Endothelial cell of umbilical vein (primary cell): ENCODE results near the gene TMEM178B. TPM values are rescaled to one million over a fixed set of nuclear protein-coding genes. Genes with fewer than 3 reads are reported as not detected.

Experiments used
- BruUV-seq: library from RNA; stranded (reverse); fragments of 400-500 nt; replicated peaks from 2 replicates; lab custom pipeline; 2021; lab: Mats Ljungman, UMichigan
- CTCF ChIA-PET: fragments of 300-600, 350-600 bp; sonication (Branson Sonifier 250); formaldehyde crosslinking; loops from one replicate; lab custom pipeline; 2021; ENCODE audit warnings: antibody characterized with exemption, inconsistent platforms; lab: Charles Lee
- POLR2A ChIA-PET: fragments of 300-600, 350-600 bp; sonication (Branson Sonifier 250); formaldehyde crosslinking; loops from one replicate; lab custom pipeline; 2021; ENCODE audit warnings: antibody characterized with exemption, inconsistent platforms; lab: Charles Lee
- DNase-seq: peaks from one replicate; pipeline ENCODE4 v3.0.0-alpha.2; 2011; ENCODE audit warnings: low read depth, low spot score
- FAIRE-seq: peaks from 2 replicates; lab custom pipeline; 2011; peaks lifted over from hg19 to GRCh38; lab: Jason Lieb, UNC
- H2AFZ ChIP-seq: 2 replicates; pipeline ENCODE4 v1.6.0; 2012; ENCODE audit warnings: low read depth, low read length, control low read depth, inconsistent platforms
- H3K27ac ChIP-seq: 2 replicates; pipeline ENCODE4 v1.5.1; 2011; ENCODE audit warnings: low read depth, mild to moderate bottlenecking, control low read depth, low read length, moderate library complexity; ENCODE audit not compliant: insufficient read depth
- H3K27me3 ChIP-seq, 2 experiments: 2 replicates each; pipeline versions ENCODE4 v1.6.0 to v1.6.1; 2011; ENCODE audit warnings: low read length in 2 of 2, mixed read lengths in 1 of 2; ENCODE audit not compliant: control insufficient read depth in 2 of 2, insufficient read depth in 2 of 2
- H3K36me3 ChIP-seq, 2 experiments: 2 replicates in 1 of 2; 3 replicates in 1 of 2; pipeline ENCODE4 v1.5.1; 2011; ENCODE audit warnings: low read length in 2 of 2, mild to moderate bottlenecking in 1 of 2, moderate library complexity in 1 of 2; ENCODE audit not compliant: control insufficient read depth in 2 of 2, insufficient read depth in 2 of 2; ENCODE audit errors: extremely low read depth in 1 of 2
- H3K4me1 ChIP-seq: 3 replicates; pipeline ENCODE4 v1.5.1; 2011; ENCODE audit warnings: mild to moderate bottlenecking, low read length; ENCODE audit not compliant: control insufficient read depth, insufficient read depth; ENCODE audit errors: extremely low read depth
- H3K4me2 ChIP-seq: 2 replicates; pipeline ENCODE4 v1.6.1; 2011; ENCODE audit warnings: low read length, control low read depth, mixed read lengths; ENCODE audit not compliant: insufficient read depth
- H3K4me3 ChIP-seq, 3 experiments: fragments of 200-600 bp in 1 of 3; sonication (generic), shearing (Covaris generic) in 1 of 3; replicated peaks in 1 of 3; 2 replicates each; pipeline ENCODE4 v1.5.1; 2011 to 2016; ENCODE audit warnings: control low read depth in 3 of 3, low read length in 3 of 3, mild to moderate bottlenecking in 2 of 3, inconsistent platforms in 1 of 3, low read depth in 1 of 3, moderate library complexity in 1 of 3; ENCODE audit not compliant: insufficient read depth in 1 of 3
- H3K79me2 ChIP-seq: 2 replicates; pipeline ENCODE4 v1.6.0; 2012; ENCODE audit warnings: low read length, inconsistent platforms; ENCODE audit not compliant: control insufficient read depth, insufficient read depth
- H3K9ac ChIP-seq: replicated peaks from 2 replicates; pipeline ENCODE3; 2011; ENCODE audit warnings: low read length, control low read depth; ENCODE audit not compliant: insufficient read depth; ENCODE audit errors: extremely low read depth
- H3K9me1 ChIP-seq: replicated peaks from 3 replicates; pipeline ENCODE4 v1.6.0; 2011; ENCODE audit warnings: mild to moderate bottlenecking, low read length; ENCODE audit not compliant: control insufficient read depth, insufficient read depth; ENCODE audit errors: extremely low read depth
- H3K9me3 ChIP-seq: replicated peaks from 2 replicates; pipeline ENCODE4 v1.5.1; 2012; ENCODE audit warnings: low read length, inconsistent platforms; ENCODE audit not compliant: control insufficient read depth, insufficient read depth
- H4K20me1 ChIP-seq: replicated peaks from 2 replicates; pipeline ENCODE3; 2011; ENCODE audit warnings: mild to moderate bottlenecking, low read length; ENCODE audit not compliant: control insufficient read depth, insufficient read depth; ENCODE audit errors: extremely low read depth
- EZH2 ChIP-seq: IDR thresholded peaks from 2 replicates; pipeline ENCODE4 v1.6.1; 2012; ENCODE audit warnings: borderline replicate concordance, low read depth, mild to moderate bottlenecking, moderate library complexity, low read length, inconsistent platforms; ENCODE audit not compliant: severe bottlenecking
- FOS ChIP-seq: IDR thresholded peaks from 2 replicates; pipeline ENCODE4 v1.6.1; 2011; ENCODE audit warnings: mild to moderate bottlenecking, low read length, moderate library complexity, borderline replicate concordance; ENCODE audit not compliant: insufficient read depth
- GATA2 ChIP-seq: IDR thresholded peaks from 2 replicates; pipeline ENCODE4 v1.7.0; 2011; ENCODE audit warnings: low read depth, mild to moderate bottlenecking, moderate library complexity, mixed read lengths, low read length; ENCODE audit not compliant: insufficient read length, insufficient read depth
- JUN ChIP-seq: IDR thresholded peaks from 2 replicates; pipeline ENCODE4 v1.6.1; 2011; ENCODE audit warnings: borderline replicate concordance, low read depth; ENCODE audit not compliant: insufficient read length, insufficient read depth
- MYC ChIP-seq: IDR thresholded peaks from one replicate; pipeline ENCODE4 v1.6.1; 2011; ENCODE audit warnings: mild to moderate bottlenecking, low read depth, low read length
- POLR2A ChIP-seq: IDR thresholded peaks from 2 replicates; pipeline ENCODE4 v1.6.1; 2012; ENCODE audit warnings: low read depth, mild to moderate bottlenecking, control low read depth, low read length
- POLR2AphosphoS5 ChIP-seq: IDR thresholded peaks from 2 replicates; pipeline ENCODE4 v1.6.1; 2012; ENCODE audit warnings: low read depth, mild to moderate bottlenecking, control low read depth, low read length, moderate library complexity; ENCODE audit not compliant: insufficient read depth
- dilution Hi-C: fragments of 300-500 bp; cut with MboI; formaldehyde crosslinking; loops from one replicate; pipeline ENCODE4 v1.15.0; 2019; ENCODE audit warnings: low sequenced_read_pairs; ENCODE audit not compliant: extremely low pct_ligation_motif_present
- intact Hi-C: fragments of 100-400 bp; cut with micrococcal nuclease; formaldehyde crosslinking; loops from one replicate; pipeline ENCODE4 v1.10.0; 2022
- polyA plus RNA-seq, 4 experiments: library from polyadenylated mRNA; depleted of rRNA in 3 of 4; stranded (reverse) in 3 of 4; unstranded in 1 of 4; fragments of >200 nt; gene quantifications; 2 replicates each; pipeline versions ENCODE4 v1.2.1 to v1.2.3, GENCODE V29; 2011 to 2012; ENCODE audit warnings: missing spikeins in 1 of 4
- total RNA-seq: library from RNA; stranded (reverse); gene quantifications from 2 replicates; pipeline ENCODE4 v1.2.3, GENCODE V29; 2021
- TF ChIP-seq, protein P1 (sequence below), 2 donors: IDR thresholded peaks; 1 replicate in 1 of 2; 2 replicates in 1 of 2; pipeline ENCODE4 v1.5.1; 2011; ENCODE audit warnings: low read length in 2 of 2, mild to moderate bottlenecking in 2 of 2, moderate library complexity in 2 of 2, control low read depth in 1 of 2, inconsistent platforms in 1 of 2, low read depth in 1 of 2; ENCODE audit not compliant: insufficient read depth in 1 of 2; ENCODE audit errors: extremely low read depth in 1 of 2
- TF ChIP-seq, protein P2 (sequence below): IDR thresholded peaks from 2 replicates; pipeline ENCODE4 v1.6.1; 2011; ENCODE audit not compliant: insufficient read depth, insufficient read length

The TMEM178B gene
- total and polyA plus RNA-seq, 2 donors (not counting 3 experiments of a cell fraction or from before 2014, with no cell fraction given), result not detected

DNA sequence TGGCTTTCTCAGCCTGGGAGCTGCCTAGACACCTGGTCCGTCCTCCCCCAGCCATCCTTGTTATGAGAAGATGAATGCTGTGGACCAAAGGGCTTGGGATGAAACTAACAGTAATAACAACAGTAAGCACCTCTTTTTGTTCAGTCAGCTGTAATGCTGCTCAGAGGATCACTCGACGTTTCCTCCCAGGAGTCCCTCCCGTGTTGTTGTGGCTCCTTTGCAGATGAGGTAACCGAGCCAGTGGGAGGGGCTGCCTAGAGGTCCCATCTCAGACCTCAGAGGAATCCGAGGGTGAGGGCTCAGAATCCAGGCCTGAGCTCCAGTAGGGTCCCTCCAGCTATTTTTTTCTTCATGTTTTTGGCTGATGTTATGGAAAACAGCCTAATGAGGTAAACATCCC lies 145.1 kb downstream of the TMEM178B start:
- BruUV-seq, result no TSS peak
- Histone ChIP-seq H3K4me1 (no peaks in the 10 kb centered on the region), H3K9ac (no peak overlapping the region), H4K20me1 (no peaks in the 10 kb centered on the region), H3K9me1 (no peaks in the 10 kb centered on the region), H3K9me3 (no peaks in the 10 kb centered on the region), H3K27me3 (no peaks in the 10 kb centered on the region), H2AFZ (no peak overlapping the region), H3K27ac (no peak overlapping the region), H3K4me2 (no peak overlapping the region), H3K36me3 (no peaks in the 10 kb centered on the region), H3K79me2 (no peaks in the 10 kb centered on the region), H3K4me3 (no peak overlapping the region)
- FAIRE-seq (no peak), DNase-seq (no peak)
- ChIA-PET POLR2A (no interaction called here), CTCF (no interaction called here)
- dilution Hi-C loops, result no loop called here
- no peak for TF ChIP-seq POLR2A
- TF ChIP-seq GATA2, result no peak
- TF ChIP-seq, protein P1, sequence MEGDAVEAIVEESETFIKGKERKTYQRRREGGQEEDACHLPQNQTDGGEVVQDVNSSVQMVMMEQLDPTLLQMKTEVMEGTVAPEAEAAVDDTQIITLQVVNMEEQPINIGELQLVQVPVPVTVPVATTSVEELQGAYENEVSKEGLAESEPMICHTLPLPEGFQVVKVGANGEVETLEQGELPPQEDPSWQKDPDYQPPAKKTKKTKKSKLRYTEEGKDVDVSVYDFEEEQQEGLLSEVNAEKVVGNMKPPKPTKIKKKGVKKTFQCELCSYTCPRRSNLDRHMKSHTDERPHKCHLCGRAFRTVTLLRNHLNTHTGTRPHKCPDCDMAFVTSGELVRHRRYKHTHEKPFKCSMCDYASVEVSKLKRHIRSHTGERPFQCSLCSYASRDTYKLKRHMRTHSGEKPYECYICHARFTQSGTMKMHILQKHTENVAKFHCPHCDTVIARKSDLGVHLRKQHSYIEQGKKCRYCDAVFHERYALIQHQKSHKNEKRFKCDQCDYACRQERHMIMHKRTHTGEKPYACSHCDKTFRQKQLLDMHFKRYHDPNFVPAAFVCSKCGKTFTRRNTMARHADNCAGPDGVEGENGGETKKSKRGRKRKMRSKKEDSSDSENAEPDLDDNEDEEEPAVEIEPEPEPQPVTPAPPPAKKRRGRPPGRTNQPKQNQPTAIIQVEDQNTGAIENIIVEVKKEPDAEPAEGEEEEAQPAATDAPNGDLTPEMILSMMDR (IDR thresholded peaks at IDR 0.05; ENCODE audit: extremely low read depth in 1 of 2, insufficient read depth in 1 of 2, low read depth in 1 of 2, low read length in 2 of 2), result no peak
- TF ChIP-seq EZH2, result no peak
- no peak for TF ChIP-seq MYC
- TF ChIP-seq FOS, result no peak
- TF ChIP-seq, protein P2, sequence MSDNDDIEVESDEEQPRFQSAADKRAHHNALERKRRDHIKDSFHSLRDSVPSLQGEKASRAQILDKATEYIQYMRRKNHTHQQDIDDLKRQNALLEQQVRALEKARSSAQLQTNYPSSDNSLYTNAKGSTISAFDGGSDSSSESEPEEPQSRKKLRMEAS, result no peak
- no peak for TF ChIP-seq JUN
- TF ChIP-seq POLR2AphosphoS5, result no peak
- intact Hi-C loops, result no loop called here
